GM19397 (cell line): Measurements from ENCODE around the gene APBA1.

Experiments used
- ATAC-seq: cut with Tn5 transposase; IDR thresholded peaks from one replicate; pipeline ENCODE4 v1.9.1; 2021; ENCODE audit warnings: mild to moderate bottlenecking, moderate library complexity; ENCODE audit not compliant: unreplicated experiment

The APBA1 gene

GRCh38 chr9:69671879-69672595 is at the start of gene APBA1:
Gene APBA1, minus strand, starts transcription at chr9:69672371.
- ATAC-seq, result peak; percentile 33

- no peak for ATAC-seq
Observed at GRCh38 chr9:69719983-69720382, 47.8 kb upstream of the APBA1 start.

DNA sequence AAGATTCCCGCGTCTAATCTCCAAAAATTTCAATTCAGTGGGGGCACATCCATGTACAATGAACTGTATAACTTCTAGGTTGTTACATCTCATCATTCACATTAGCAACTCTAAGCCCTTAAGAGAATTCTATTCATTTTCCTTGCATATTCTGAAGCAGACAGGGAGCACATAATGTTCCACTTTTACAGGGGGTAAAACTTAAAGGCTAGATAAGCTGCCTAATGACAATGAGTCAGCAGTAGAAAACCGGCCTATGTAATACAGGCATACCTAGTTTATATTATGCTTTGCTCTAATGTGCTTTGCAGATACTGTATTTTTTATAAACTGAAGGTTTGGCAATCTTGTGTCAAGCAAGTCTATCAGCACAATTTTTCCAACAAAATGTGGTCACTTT is 47.2 kb upstream of the APBA1 start:
- no peak for ATAC-seq

GRCh38 chr9:69718218-69718617 is 46.0 kb upstream of the APBA1 start:
- ATAC-seq, result no peak

DNA sequence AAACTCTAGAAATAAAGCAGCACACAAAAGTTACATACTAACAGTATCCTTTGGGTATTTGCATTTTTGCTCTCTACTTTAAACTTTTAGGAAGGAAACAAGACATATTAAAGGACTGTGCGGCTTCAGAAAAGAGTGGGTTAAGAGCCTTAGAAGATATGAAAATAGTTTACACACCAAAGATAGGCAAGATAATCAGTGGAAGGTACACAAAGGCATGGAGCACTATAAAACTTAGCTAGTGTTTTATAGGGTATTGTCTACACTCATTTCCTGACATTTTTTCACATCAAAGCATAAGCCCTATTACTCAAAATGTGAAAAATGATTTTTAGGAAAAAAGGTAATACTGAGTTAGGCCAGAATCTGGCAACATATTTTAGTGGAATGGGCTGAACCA is 43.7 kb upstream of the APBA1 start:
- ATAC-seq, result no peak

DNA sequence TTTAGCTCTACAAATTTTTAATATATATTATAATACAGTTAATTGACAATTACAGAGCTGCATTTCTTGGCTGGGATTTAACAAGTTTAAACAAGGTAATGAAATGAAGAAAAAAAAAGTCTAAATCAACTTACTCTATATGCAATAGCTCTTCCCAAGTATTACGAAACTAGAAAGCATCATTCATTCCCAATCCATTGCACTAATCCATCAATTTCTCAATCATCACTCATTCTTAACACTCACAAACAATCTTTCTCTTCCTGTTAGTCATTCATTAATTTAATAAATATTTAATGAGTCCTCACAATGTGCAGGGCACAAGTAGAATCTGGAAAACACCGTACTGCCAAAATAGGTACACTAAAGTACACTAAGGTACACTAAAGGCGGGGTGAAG is 42.9 kb upstream of the APBA1 start:
- ATAC-seq, result no peak

GRCh38 chr9:69697475-69697874 is 25.3 kb upstream of the APBA1 start:
- ATAC-seq, result no peak

DNA sequence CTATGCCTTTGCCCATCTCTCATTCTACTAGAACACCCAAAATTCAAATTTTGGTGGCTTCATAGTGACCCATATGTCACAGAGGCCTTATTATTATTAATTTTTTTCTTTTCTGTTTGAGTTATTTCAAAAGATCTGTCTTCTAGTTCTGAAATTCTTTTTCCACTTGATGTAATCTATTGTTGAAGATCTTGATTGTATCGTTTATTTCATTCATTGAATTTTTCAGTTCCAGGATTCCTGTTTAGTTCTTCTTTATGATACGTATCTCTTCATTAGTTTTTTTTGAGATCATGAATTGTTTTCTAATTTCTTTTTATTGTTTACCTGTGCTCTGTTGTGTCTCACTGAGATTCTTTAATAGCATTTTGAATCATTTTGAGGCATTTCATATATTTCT is 24.6 kb upstream of the APBA1 start:
- no peak for ATAC-seq

GRCh38 chr9:69689991-69690538 is 17.9 kb upstream of the APBA1 start:
- no peak for ATAC-seq

GRCh38 chr9:69683927-69684326 is 11.8 kb upstream of the APBA1 start:
- no peak for ATAC-seq

DNA sequence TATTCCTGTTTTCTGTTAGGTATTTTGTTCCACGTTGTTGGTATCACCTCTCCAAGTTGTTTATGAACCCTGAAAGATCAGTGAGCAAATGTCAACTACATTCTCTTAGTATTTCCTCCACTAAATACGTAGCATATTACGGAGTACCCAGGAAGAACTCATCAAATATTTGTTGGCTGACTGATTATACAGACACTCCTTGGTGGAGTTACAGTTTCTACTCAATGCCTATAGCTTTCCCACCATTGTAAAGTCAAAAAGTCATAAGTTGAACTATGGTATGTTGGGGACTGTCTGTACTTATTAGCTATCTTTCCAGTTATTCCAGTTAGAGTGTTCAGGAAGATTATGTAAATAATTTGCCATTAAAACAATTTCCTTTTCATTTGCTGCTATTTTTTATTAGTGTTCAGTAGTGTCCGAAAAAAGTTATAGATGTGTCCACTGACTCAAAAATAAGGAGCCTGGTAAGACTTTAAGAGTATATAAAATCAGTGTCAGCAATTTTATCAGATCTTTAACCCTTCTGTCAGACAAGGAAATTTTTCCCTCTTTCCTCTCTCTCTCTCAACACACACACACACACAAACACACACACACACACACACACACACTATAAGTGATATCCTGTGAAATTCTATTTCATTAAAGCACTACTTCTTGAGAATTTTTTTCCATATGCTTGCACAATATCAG is 6.8 kb upstream of the APBA1 start:
- no peak for ATAC-seq

- no peak for ATAC-seq
Observed at GRCh38 chr9:69677931-69678330, 5.8 kb upstream of the APBA1 start.

DNA sequence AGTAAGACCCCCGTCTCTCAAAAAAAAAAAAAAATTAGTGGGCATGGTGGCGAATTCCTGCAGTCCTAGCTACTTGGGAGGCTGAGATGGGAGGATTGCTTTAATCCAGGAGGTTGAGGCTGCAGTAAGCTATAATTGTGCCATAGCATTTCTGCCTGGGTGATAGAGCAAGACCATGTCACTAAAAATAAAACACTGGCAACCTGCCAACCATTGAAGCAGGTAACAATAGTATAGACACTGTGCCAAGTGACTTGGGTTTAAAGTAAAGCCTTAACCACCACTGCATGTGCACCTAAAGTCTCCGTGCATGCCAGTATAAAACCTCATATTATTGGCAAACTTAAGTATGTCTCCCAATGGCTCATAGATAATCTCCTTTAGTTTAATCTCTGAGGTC is 3.4 kb upstream of the APBA1 start:
- ATAC-seq, result no peak

- no peak for ATAC-seq
Observed at GRCh38 chr9:69674716-69675438, 2.7 kb upstream of the APBA1 start.

GRCh38 chr9:69674112-69674685 is 2.0 kb upstream of the APBA1 start:
- no peak for ATAC-seq

GRCh38 chr9:69673311-69673640 is 1.1 kb upstream of the APBA1 start:
- ATAC-seq, result no peak

DNA sequence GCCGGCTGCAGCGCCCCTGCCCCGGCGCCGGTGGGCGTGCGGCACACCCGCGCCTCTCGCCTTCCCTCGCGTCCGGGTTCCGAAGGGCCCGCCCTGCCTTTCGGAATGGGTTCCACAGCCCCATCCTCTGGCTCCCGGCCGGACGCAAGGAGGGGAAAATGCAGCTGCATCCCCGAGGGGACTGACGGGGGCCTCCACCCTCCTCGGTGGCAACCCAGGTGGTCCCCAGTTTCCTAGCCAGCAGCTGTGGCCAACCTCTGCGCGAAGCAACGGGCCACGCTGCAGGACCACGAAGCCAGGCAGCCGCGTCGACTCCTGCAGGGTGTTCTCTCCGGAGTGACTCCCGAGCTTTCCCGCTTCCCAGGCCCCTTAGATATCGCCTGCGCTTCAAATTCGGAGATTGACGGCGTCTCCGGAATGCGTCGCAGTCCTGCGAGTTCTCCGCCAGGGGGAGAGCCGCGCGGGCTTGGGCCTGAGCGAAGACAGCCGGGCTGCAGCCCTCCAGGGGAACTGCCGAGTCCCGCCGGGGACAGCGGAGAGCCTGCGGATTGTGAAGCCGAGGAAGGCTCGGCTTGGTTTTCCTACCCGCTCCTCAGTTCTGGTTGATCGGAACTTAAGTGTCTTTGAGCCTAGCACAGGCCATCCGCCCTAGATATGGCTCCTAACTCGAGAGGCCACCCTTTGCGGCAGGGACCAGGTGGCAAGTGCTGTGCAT is 582 bp upstream of the APBA1 start:
- ATAC-seq, result peak; percentile 95

DNA sequence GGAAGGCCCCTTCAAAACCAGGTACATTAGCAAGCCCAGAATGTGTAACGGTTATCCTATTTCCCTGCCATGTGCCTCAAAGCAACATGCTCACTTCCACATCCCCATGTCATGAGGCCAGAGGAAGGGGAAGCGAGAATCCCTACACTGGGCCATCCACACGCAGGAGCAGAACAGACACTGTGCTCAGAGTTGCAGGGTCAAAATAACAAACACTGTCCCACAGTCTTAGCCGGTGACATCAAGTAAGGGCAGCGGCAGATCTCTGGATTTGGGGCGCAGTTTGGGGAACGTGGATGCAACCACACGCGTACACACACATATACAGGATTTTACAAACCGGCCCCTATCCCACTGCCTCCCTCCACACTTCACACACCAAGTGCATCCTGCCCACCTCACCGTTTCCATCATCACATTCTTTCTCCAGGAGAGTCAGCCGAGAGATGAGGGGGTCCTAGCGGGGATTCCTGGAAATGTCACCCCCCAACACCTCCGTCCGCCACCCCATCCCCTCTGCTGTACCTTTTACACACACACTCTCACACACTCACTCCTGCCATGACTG is 776 bp downstream of the APBA1 start:
- no peak for ATAC-seq

DNA sequence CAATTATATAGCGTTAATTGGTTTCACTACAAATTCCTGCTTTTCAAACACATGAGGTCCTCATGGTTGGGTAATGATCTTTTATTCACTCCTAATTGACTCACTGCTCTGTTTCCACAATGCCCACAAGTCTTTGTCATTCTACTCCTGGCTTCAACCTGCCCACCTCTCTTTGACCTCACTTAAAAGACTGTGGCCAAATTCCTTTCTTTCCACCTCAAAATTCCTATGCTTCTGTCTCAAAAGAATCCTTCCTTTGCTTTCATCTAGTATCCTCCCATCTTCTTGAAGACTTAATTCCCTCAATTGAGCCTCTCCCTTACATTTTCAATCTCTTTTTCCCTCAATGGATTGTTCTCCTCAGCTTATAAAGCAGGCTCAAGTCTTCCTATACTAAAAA is 4.9 kb downstream of the APBA1 start:
- ATAC-seq, result no peak

DNA sequence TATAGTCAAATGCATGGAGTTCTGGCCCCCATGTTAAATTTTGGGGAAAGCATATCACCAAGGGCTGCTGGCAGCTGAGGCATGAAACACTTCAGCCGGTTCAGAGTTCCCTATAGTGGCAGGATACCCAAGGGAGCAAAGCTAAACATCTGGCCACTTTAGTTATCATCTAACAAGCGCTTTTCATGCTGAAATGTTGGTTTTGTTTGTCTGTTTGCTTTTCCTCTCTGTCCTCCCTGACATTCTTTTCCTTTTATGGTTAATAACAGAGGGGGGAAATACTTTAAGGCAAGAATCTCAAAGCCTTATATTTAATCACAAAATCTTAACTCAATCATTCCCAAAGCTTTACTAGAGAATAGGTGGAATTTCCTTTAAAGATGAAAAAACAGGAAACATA is 11.9 kb downstream of the APBA1 start:
- ATAC-seq, result no peak
